A172 (cell line): Measurements from ENCODE around the gene TTBK1. TPM values are rescaled to one million over a fixed set of nuclear protein-coding genes. Genes with fewer than 3 reads are reported as not detected.

Source experiments
- DNase-seq: peaks from one replicate; pipeline ENCODE4 v3.0.0-alpha.2; 2015; ENCODE audit warnings: low spot score
- total RNA-seq: library from RNA; depleted of rRNA; stranded (reverse); fragments of >200 nt; shearing (Covaris generic); gene quantifications from 2 replicates; pipeline ENCODE4 v1.2.3, GENCODE V29; 2014; rRNA removed

The TTBK1 gene
- total RNA-seq, 1 experiment from 2014 or later, result not detected

GRCh38 chr6:43304882-43305281 lies 61.6 kb downstream of the TTBK1 start:
- DNase-seq, result no peak

- no peak for DNase-seq
These were observed 62.8 kb downstream of the TTBK1 start for GRCh38 chr6:43306086-43306485.

- DNase-seq, result no peak
These were observed 64.3 kb downstream of the TTBK1 start for GRCh38 chr6:43307451-43308100.

GRCh38 chr6:43308101-43308989 lies 65.1 kb downstream of the TTBK1 start, which contains the start of gene CRIP3:
TSS of gene CRIP3 (minus strand) at chr6:43308826. CDS start at chr6:43308792, 34 bp downstream.
- peak; percentile 3 for DNase-seq

- DNase-seq, result no peak
These were observed 65.8 kb downstream of the TTBK1 start for GRCh38 chr6:43308990-43309477.

GRCh38 chr6:43310134-43310533 lies 66.9 kb downstream of the TTBK1 start:
- DNase-seq, result peak; percentile 19

- DNase-seq, result no peak
These were observed 67.3 kb downstream of the TTBK1 start for GRCh38 chr6:43310624-43311023.

- DNase-seq, result no peak
These were observed 68.4 kb downstream of the TTBK1 start for GRCh38 chr6:43311666-43312065.

GRCh38 chr6:43313813-43314212 lies 70.5 kb downstream of the TTBK1 start:
- DNase-seq, result no peak

- no peak for DNase-seq
These were observed 74.7 kb downstream of the TTBK1 start for GRCh38 chr6:43318011-43318410.

GRCh38 chr6:43325876-43326275 lies 82.6 kb downstream of the TTBK1 start:
- no peak for DNase-seq

GRCh38 chr6:43328528-43328927 lies 85.2 kb downstream of the TTBK1 start:
- peak; percentile 13 for DNase-seq

GRCh38 chr6:43331470-43331869 lies 88.2 kb downstream of the TTBK1 start:
- DNase-seq, result no peak

- DNase-seq, result no peak
These were observed 88.6 kb downstream of the TTBK1 start for GRCh38 chr6:43331891-43332290.

GRCh38 chr6:43334466-43335095 lies 91.3 kb downstream of the TTBK1 start:
- peak; percentile 68 for DNase-seq

GRCh38 chr6:43335469-43335868 lies 92.2 kb downstream of the TTBK1 start:
- no peak for DNase-seq

GRCh38 chr6:43336382-43336781 lies 93.1 kb downstream of the TTBK1 start:
- no peak for DNase-seq

Other genes starting within 250 kb of the TTBK1 start
- gene MEA1, start 229.5 kb upstream of the TTBK1 start, total RNA-seq, result 134 and 144 TPM in 2 replicates
- 75.3 and 90.8 TPM in 2 replicates for gene KLHDC3, start 229.2 kb upstream of the TTBK1 start, total RNA-seq
- 111 and 121 TPM in 2 replicates for gene RRP36, start 221.9 kb upstream of the TTBK1 start, total RNA-seq
- gene CUL7, start 189.6 kb upstream of the TTBK1 start, total RNA-seq, result 22.5 and 24.7 TPM in 2 replicates
- gene MRPL2, start 184.0 kb upstream of the TTBK1 start, total RNA-seq, result 29.9 and 30.7 TPM in 2 replicates
- gene KLC4, start 183.8 kb upstream of the TTBK1 start, total RNA-seq, result 17.0 and 19.0 TPM in 2 replicates
- 82.3 and 84.6 TPM in 2 replicates for gene PTK7, start 167.2 kb upstream of the TTBK1 start, total RNA-seq
- 15.7 and 18.0 TPM in 2 replicates for gene SRF, start 72.2 kb upstream of the TTBK1 start, total RNA-seq
- 17.5 and 19.6 TPM in 2 replicates for gene CUL9, start 61.3 kb upstream of the TTBK1 start, total RNA-seq
- gene DNPH1, start 14.0 kb upstream of the TTBK1 start, total RNA-seq, result 120 and 173 TPM in 2 replicates
- gene SLC22A7, start 54.8 kb downstream of the TTBK1 start, total RNA-seq, result not detected in 2 replicates
- gene CRIP3, start 65.3 kb downstream of the TTBK1 start, total RNA-seq, result not detected in 2 replicates
- 7.7 and 11.0 TPM in 2 replicates for gene ZNF318, start 126.2 kb downstream of the TTBK1 start, total RNA-seq
- gene ABCC10, start 184.1 kb downstream of the TTBK1 start, total RNA-seq, result 11.1 and 13.9 TPM in 2 replicates
- 0.81 and 3.0 TPM in 2 replicates for gene DLK2, start 212.1 kb downstream of the TTBK1 start, total RNA-seq
- 10.9 and 14.3 TPM in 2 replicates for gene TJAP1, start 234.1 kb downstream of the TTBK1 start, total RNA-seq